Activated T-cell treated with anti-CD3 and anti-CD28 coated beads, Interleukin-2, amount 50 U/mL, for 4 hours (primary cell): ENCODE measurements around the gene TRAPPC3L. TPM values are rescaled to one million over a fixed set of nuclear protein-coding genes. Genes with fewer than 3 reads are reported as not detected.

Source experiments
- total RNA-seq, 3 donors: library from RNA; stranded (reverse); gene quantifications; one replicate each; pipeline ENCODE4 v1.2.1, GENCODE V29; 2021

The TRAPPC3L gene
- total RNA-seq, 3 donors from 2014 or later = not detected

Other genes starting within 250 kb of the TRAPPC3L start
- gene DSE, start 174.7 kb downstream of the TRAPPC3L start, total RNA-seq = 1 to 10 TPM; 2.0 to 4.7 (median 3.4) TPM
- 1 to 10 TPM; 1.5 to 2.3 (median 1.7) TPM for gene CALHM6, start 84.3 kb downstream of the TRAPPC3L start, total RNA-seq
- not detected for gene CALHM5, start 34.0 kb downstream of the TRAPPC3L start, total RNA-seq
- gene CALHM4, start 8.1 kb upstream of the TRAPPC3L start, total RNA-seq = not detected
- 10 to 100 TPM; 53.6 to 58.6 (median 57.6) TPM for gene RWDD1, start 25.8 kb upstream of the TRAPPC3L start, total RNA-seq
- under 1 TPM; 0.29 to 0.43 (median 0.40) TPM for gene RSPH4A, start 70.8 kb upstream of the TRAPPC3L start, total RNA-seq
- gene ZUP1, start 123.1 kb upstream of the TRAPPC3L start, total RNA-seq = 10 to 100 TPM; 15.6 to 16.3 (median 16.3) TPM
- 10 to 100 TPM; 10.8 to 18.0 (median 12.7) TPM for gene KPNA5, start 135.5 kb upstream of the TRAPPC3L start, total RNA-seq
- gene FAM162B, start 220.0 kb upstream of the TRAPPC3L start, total RNA-seq = not detected